BLaER1 (cell line): Measurements from ENCODE around the gene FMR1NB.

Experiments
- H3K27ac ChIP-seq: shearing (Covaris generic); formaldehyde crosslinking; 2 replicates; pipeline ENCODE4 v1.8.1; 2022
- H3K27me3 ChIP-seq: shearing (Covaris generic); formaldehyde crosslinking; 2 replicates; pipeline ENCODE4 v1.8.1; 2022
- H3K36me3 ChIP-seq: shearing (Covaris generic); formaldehyde crosslinking; 2 replicates; pipeline ENCODE4 v1.8.1; 2022
- H3K4me1 ChIP-seq: shearing (Covaris generic); formaldehyde crosslinking; 2 replicates; pipeline ENCODE4 v1.8.1; 2022
- H3K4me2 ChIP-seq: shearing (Covaris generic); formaldehyde crosslinking; 2 replicates; pipeline ENCODE4 v1.8.1; 2022
- H3K4me3 ChIP-seq: shearing (Covaris generic); formaldehyde crosslinking; 2 replicates; pipeline ENCODE4 v1.8.1; 2022
- H3K9ac ChIP-seq: shearing (Covaris generic); formaldehyde crosslinking; 2 replicates; pipeline ENCODE4 v1.8.1; 2022
- H3K9me3 ChIP-seq: shearing (Covaris generic); formaldehyde crosslinking; 2 replicates; pipeline ENCODE4 v1.8.1; 2022
- H4K20me1 ChIP-seq: shearing (Covaris generic); formaldehyde crosslinking; 2 replicates; pipeline ENCODE4 v1.8.1; 2022
- Cebpa-rat ChIP-seq: shearing (Covaris generic); IDR thresholded peaks from 2 replicates; pipeline ENCODE4 v1.8.1; 2022

The FMR1NB gene

GRCh38 chrX:147981038-147981752 lies at the start of gene FMR1NB:
FMR1NB (plus strand) TSS chrX:147981337; CDS start chrX:147981403, 66 bp downstream.
- no peak within 1 kb of the TSS for H3K9ac ChIP-seq
- TF ChIP-seq Cebpa-rat, result no peak
- H3K4me3 ChIP-seq, result no peak within 1 kb of the TSS
- no peak within 1 kb of the TSS for H3K4me2 ChIP-seq
- no peaks in the 10 kb centered on the region for H3K4me1 ChIP-seq
- peaks cover 9% of the 10 kb centered on the region; the same call in 1 of the 2 replicates for H3K9me3 ChIP-seq
- H3K36me3 ChIP-seq, result no peaks in the 10 kb centered on the region
- no peaks in the 10 kb centered on the region for H3K27me3 ChIP-seq
- H3K27ac ChIP-seq, result no peak within 1 kb of the TSS
- no peaks in the 10 kb centered on the region for H4K20me1 ChIP-seq

- TF ChIP-seq Cebpa-rat, result no peak
- Histone ChIP-seq H3K4me3 (no peak overlapping the region), H3K27me3 (peaks cover 22% of the 10 kb centered on the region), H3K4me2 (no peak overlapping the region), H3K36me3 (peaks cover 48% of the 10 kb centered on the region), H3K27ac (no peak overlapping the region), H3K9ac (no peak overlapping the region), H4K20me1 (no peaks in the 10 kb centered on the region; the same call in none of the 2 replicates), H3K9me3 (no peaks in the 10 kb centered on the region), H3K4me1 (no peaks in the 10 kb centered on the region)
Measured at GRCh38 chrX:147933815-147934214, 47.3 kb upstream of the FMR1NB start.

GRCh38 chrX:147935156-147935758 lies 45.9 kb upstream of the FMR1NB start:
- Histone ChIP-seq H3K4me2 (no peak overlapping the region), H3K9ac (no peak overlapping the region), H3K27me3 (peaks cover 12% of the 10 kb centered on the region; the same call in 1 of the 2 replicates), H4K20me1 (no peaks in the 10 kb centered on the region; the same call in 1 of the 2 replicates), H3K9me3 (no peaks in the 10 kb centered on the region), H3K27ac (no peak overlapping the region), H3K4me1 (no peaks in the 10 kb centered on the region), H3K36me3 (peaks cover 42% of the 10 kb centered on the region), H3K4me3 (no peak overlapping the region)
- TF ChIP-seq Cebpa-rat, result no peak

DNA sequence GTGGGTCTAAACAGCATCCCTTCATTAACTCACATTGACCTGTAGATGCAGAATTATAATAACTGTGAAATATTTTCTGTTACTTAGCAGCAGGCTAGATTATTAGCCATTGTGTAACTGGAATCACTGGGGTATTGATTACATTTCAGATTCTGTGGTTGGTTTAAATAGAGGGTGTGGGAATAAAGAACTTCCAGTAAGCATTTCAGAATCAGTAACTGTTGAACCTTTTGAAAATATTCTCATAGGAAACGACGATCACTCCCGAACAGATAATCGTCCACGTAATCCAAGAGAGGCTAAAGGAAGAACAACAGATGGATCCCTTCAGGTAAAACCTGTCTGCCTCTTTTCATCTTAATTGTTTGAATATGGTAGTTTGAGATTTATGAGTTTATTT lies 35.9 kb upstream of the FMR1NB start:
- Histone ChIP-seq H4K20me1 (no peaks in the 10 kb centered on the region), H3K36me3 (peaks cover 58% of the 10 kb centered on the region), H3K27me3 (peaks cover 4% of the 10 kb centered on the region; the same call in 1 of the 2 replicates), H3K4me1 (no peaks in the 10 kb centered on the region), H3K4me3 (no peak overlapping the region), H3K4me2 (no peak overlapping the region), H3K9ac (no peak overlapping the region), H3K9me3 (no peaks in the 10 kb centered on the region), H3K27ac (no peak overlapping the region)
- TF ChIP-seq Cebpa-rat, result no peak

GRCh38 chrX:147948531-147948930 lies 32.6 kb upstream of the FMR1NB start:
- Histone ChIP-seq H4K20me1 (no peaks in the 10 kb centered on the region), H3K4me2 (no peak overlapping the region), H3K36me3 (peaks cover 46% of the 10 kb centered on the region), H3K9me3 (no peaks in the 10 kb centered on the region), H3K4me1 (no peaks in the 10 kb centered on the region), H3K27ac (no peak overlapping the region), H3K27me3 (peaks cover 4% of the 10 kb centered on the region; the same call in 1 of the 2 replicates), H3K4me3 (no peak overlapping the region), H3K9ac (no peak overlapping the region)
- no peak for TF ChIP-seq Cebpa-rat

DNA sequence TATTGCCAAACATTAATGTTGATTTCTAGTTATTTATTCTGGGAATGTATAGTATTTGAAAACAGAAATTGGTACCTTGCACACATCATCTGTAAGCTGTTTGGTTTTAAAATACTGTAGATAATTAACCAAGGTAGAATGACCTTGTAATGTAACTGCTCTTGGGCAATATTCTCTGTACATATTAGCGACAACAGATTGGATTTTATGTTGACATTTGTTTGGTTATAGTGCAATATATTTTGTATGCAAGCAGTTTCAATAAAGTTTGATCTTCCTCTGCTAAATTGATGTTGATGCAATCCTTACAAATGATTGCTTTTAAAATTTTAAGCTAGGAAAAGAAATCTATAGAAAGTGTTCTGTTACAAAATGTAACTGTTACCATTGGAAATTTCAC lies 30.8 kb upstream of the FMR1NB start:
- no peak overlapping the region for H3K4me2 ChIP-seq
- no peak overlapping the region for H3K4me3 ChIP-seq
- no peaks in the 10 kb centered on the region for H3K9me3 ChIP-seq
- peaks cover 28% of the 10 kb centered on the region for H3K36me3 ChIP-seq
- H3K27ac ChIP-seq, result no peak overlapping the region
- no peak overlapping the region for H3K9ac ChIP-seq
- H3K4me1 ChIP-seq, result no peaks in the 10 kb centered on the region
- no peak for TF ChIP-seq Cebpa-rat
- no peaks in the 10 kb centered on the region for H4K20me1 ChIP-seq
- H3K27me3 ChIP-seq, result no peaks in the 10 kb centered on the region

- no peaks in the 10 kb centered on the region; the same call in 1 of the 2 replicates for H3K36me3 ChIP-seq
- no peaks in the 10 kb centered on the region for H3K9me3 ChIP-seq
- H3K27me3 ChIP-seq, result no peaks in the 10 kb centered on the region
- H3K9ac ChIP-seq, result no peak overlapping the region
- H3K4me3 ChIP-seq, result no peak overlapping the region
- H3K27ac ChIP-seq, result no peak overlapping the region
- no peak for TF ChIP-seq Cebpa-rat
- no peak overlapping the region for H3K4me2 ChIP-seq
- H4K20me1 ChIP-seq, result no peaks in the 10 kb centered on the region
- H3K4me1 ChIP-seq, result no peaks in the 10 kb centered on the region
Measured at GRCh38 chrX:147953976-147954375, 27.2 kb upstream of the FMR1NB start.

- Histone ChIP-seq H3K4me1 (no peaks in the 10 kb centered on the region), H3K4me2 (no peak overlapping the region), H3K9ac (no peak overlapping the region), H4K20me1 (no peaks in the 10 kb centered on the region), H3K27ac (no peak overlapping the region), H3K9me3 (no peaks in the 10 kb centered on the region), H3K27me3 (no peaks in the 10 kb centered on the region), H3K4me3 (no peak overlapping the region), H3K36me3 (no peaks in the 10 kb centered on the region)
- no peak for TF ChIP-seq Cebpa-rat
Measured at GRCh38 chrX:147957291-147957690, 23.8 kb upstream of the FMR1NB start.

- no peaks in the 10 kb centered on the region for H3K27me3 ChIP-seq
- H3K4me3 ChIP-seq, result no peak overlapping the region
- no peaks in the 10 kb centered on the region for H3K36me3 ChIP-seq
- no peaks in the 10 kb centered on the region for H3K4me1 ChIP-seq
- H3K27ac ChIP-seq, result no peak overlapping the region
- no peaks in the 10 kb centered on the region for H4K20me1 ChIP-seq
- TF ChIP-seq Cebpa-rat, result no peak
- no peak overlapping the region for H3K9ac ChIP-seq
- H3K9me3 ChIP-seq, result no peaks in the 10 kb centered on the region
- no peak overlapping the region for H3K4me2 ChIP-seq
Measured at GRCh38 chrX:147958291-147958690, 22.8 kb upstream of the FMR1NB start.

- Histone ChIP-seq H3K27ac (no peak overlapping the region), H3K4me3 (no peak overlapping the region), H3K4me2 (no peak overlapping the region), H3K36me3 (no peaks in the 10 kb centered on the region), H3K27me3 (no peaks in the 10 kb centered on the region), H4K20me1 (no peaks in the 10 kb centered on the region), H3K9ac (no peak overlapping the region), H3K9me3 (no peaks in the 10 kb centered on the region), H3K4me1 (no peaks in the 10 kb centered on the region)
- TF ChIP-seq Cebpa-rat, result no peak
Measured at GRCh38 chrX:147960722-147961121, 20.4 kb upstream of the FMR1NB start.
